Omental fat pad (tissue), 4 donors: Measurements from ENCODE around the gene KIRREL3. TPM values are rescaled to one million over a fixed set of nuclear protein-coding genes. Genes with fewer than 3 reads are reported as not detected.

ENCODE experiments used
- ATAC-seq: fragments of 150-250 bp; one replicate; pipeline ENCODE4 v1.9.1; 2016; ENCODE audit warnings: mild to moderate bottlenecking, moderate library complexity; ENCODE audit not compliant: low FRiP score
- DNase-seq: peaks from one replicate; pipeline ENCODE4 v3.0.0-alpha.2; 2019; ENCODE audit warnings: low spot score
- CTCF ChIP-seq, 3 donors: fragments of 450-650 bp; IDR thresholded peaks; one replicate each; pipeline ENCODE4 v1.5.1; 2016 to 2017; ENCODE audit warnings: antibody characterized with exemption in 3 of 3, mild to moderate bottlenecking in 3 of 3, moderate library complexity in 2 of 3
- total RNA-seq, 4 donors: library from RNA; depleted of rRNA; stranded (reverse); fragments of >200 nt; gene quantifications; one replicate each; pipeline ENCODE4 v1.1.0, GENCODE V29; 2016

Gene KIRREL3
- total RNA-seq, 4 donors from 2014 or later, result 0.09 to 0.60 TPM; not detected in 2

DNA sequence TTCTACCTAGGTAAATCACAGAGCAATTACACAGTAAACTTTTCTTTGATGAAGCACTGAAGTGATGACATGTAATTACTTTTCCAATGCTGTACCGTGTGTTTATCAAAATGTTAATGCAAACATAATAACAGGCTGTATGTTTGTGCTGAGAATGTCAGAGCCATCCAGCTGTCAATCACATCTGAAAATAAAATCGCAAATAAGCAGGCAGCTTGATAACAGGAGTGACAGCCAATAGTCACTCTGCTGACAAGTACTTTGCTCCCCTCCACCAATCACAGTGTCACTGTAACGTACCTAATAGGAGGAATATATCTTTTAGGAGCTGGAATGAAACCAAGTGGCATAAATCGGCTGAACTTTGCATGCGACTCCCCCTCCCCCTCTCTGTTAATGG is 119.7 kb downstream of the KIRREL3 start:
- no peak for TF ChIP-seq CTCF (IDR thresholded peaks at IDR 0.05)
- DNase-seq (no peak), ATAC-seq (no peak)

GRCh38 chr11:126879516-126879915 is 121.1 kb downstream of the KIRREL3 start:
- DNase-seq (no peak), ATAC-seq (no peak)
- no peak for TF ChIP-seq CTCF (IDR thresholded peaks at IDR 0.05)

DNA sequence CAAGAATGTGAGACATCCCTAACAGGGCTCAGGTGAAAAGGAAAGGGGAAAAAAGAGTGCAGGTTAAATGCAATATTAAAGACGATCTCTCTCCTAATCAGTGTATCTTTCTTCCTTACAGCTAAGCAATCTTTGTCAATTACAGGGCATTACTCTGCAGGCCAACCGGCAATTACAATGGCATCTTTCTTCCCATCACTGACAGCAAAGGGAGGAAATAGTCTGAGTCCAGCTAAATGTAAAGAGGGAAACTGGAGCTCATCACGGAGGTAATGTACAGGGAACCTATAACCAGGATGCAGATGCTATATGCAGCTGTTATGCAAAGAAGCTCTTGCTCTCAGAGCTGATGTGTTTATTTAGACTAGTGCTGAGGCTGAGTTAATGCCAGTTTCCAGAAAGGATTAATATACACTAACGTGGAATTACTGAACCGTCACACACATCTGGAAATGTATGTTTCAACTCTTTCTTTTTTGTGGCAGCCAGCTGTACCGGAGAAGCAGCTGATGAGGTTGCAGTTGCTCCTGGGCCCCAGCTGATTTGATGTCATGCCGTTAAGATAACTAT is 121.6 kb downstream of the KIRREL3 start:
- TF ChIP-seq CTCF (IDR thresholded peaks at IDR 0.05), result no peak
- ATAC-seq, result no peak
- DNase-seq, result no peak

- DNase-seq (no peak), ATAC-seq (no peak)
- no peak for TF ChIP-seq CTCF (IDR thresholded peaks at IDR 0.05)
Observed at GRCh38 chr11:126874831-126875230, 125.7 kb downstream of the KIRREL3 start.

DNA sequence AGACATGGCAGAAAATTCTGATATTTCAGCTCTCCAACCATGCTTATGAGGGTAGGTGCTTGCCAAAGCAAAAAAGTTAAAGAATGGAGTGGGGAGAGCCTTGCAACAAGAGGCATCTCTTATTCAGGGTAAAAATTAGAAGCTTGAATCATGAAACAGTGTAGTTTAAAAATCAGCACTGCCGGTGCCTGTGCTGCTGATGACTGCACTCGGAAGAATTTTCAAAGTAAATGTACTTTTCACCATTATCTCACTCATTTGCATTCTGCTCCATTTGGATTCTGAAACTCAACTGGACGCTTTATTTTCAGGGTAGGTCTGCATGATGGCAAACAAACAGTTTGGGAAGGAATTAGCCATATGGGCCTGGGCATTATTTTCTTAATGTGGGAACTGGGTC is 126.3 kb downstream of the KIRREL3 start:
- ATAC-seq (no peak), DNase-seq (no peak)
- no peak for TF ChIP-seq CTCF (IDR thresholded peaks at IDR 0.05)

- DNase-seq (no peak), ATAC-seq (no peak)
- TF ChIP-seq CTCF (IDR thresholded peaks at IDR 0.05), result no peak
Observed at GRCh38 chr11:126871792-126872191, 128.8 kb downstream of the KIRREL3 start.

GRCh38 chr11:126870021-126870420 is 130.5 kb downstream of the KIRREL3 start:
- DNase-seq (no peak), ATAC-seq (no peak)
- TF ChIP-seq CTCF (IDR thresholded peaks at IDR 0.05), result no peak
